Loucy (cell line): ENCODE measurements around the gene CXCR3.
"Not testable (repeated sequence)": the region's sequence is repeated elsewhere in the genome, so short reads cannot be mapped to it uniquely, and the experiment has no call there.

Source experiments
- H2AFZ ChIP-seq: fragments of 200-600 bp; sonication (generic); 2 replicates; pipeline ENCODE4 v1.6.0; 2016; ENCODE audit warnings: antibody characterized with exemption, mild to moderate bottlenecking, low read length, moderate library complexity
- H3F3A ChIP-seq: fragments of 200-600 bp; 2 replicates; pipeline ENCODE4 v1.6.0; 2016; ENCODE audit warnings: antibody characterized with exemption, low read depth, mild to moderate bottlenecking
- H3K27me3 ChIP-seq: fragments of 200-600 bp; sonication (generic); 2 replicates; pipeline ENCODE4 v1.6.1; 2014; ENCODE audit warnings: low read length, mild to moderate bottlenecking; ENCODE audit not compliant: insufficient read depth, poor library complexity, severe bottlenecking
- H3K36me3 ChIP-seq: fragments of 200-600 bp; sonication (generic); 2 replicates; pipeline ENCODE4 v1.6.1; 2016; ENCODE audit warnings: low read length; ENCODE audit not compliant: insufficient read depth
- H3K4me1 ChIP-seq: fragments of 200-600 bp; sonication (generic); 2 replicates; pipeline ENCODE4 v1.5.1; 2014; ENCODE audit warnings: low read length, mild to moderate bottlenecking; ENCODE audit not compliant: insufficient read depth, poor library complexity, severe bottlenecking
- H3K4me2 ChIP-seq: fragments of 200-600 bp; sonication (generic); 2 replicates; pipeline ENCODE4 v1.6.0; 2014; ENCODE audit warnings: antibody characterized with exemption, low read length, low read depth, mild to moderate bottlenecking; ENCODE audit not compliant: poor library complexity, severe bottlenecking
- H3K4me3 ChIP-seq: fragments of 200-600 bp; sonication (generic); 2 replicates; pipeline ENCODE4 v1.5.1; 2014; ENCODE audit warnings: low read length, mild to moderate bottlenecking, mixed read lengths; ENCODE audit not compliant: poor library complexity, severe bottlenecking
- H3K79me2 ChIP-seq: fragments of 200-600 bp; sonication (generic); 2 replicates; pipeline ENCODE4 v1.6.1; 2014; ENCODE audit warnings: low read length; ENCODE audit not compliant: insufficient read depth
- H3K9ac ChIP-seq: fragments of 200-600 bp; sonication (generic); 2 replicates; pipeline ENCODE4 v1.6.0; 2014; ENCODE audit warnings: mild to moderate bottlenecking, low read depth, low read length, moderate library complexity; ENCODE audit not compliant: poor library complexity, severe bottlenecking
- H3K9me2 ChIP-seq: fragments of 200-600 bp; sonication (generic); replicated peaks from 2 replicates; pipeline ENCODE4 v1.6.1; 2016; ENCODE audit warnings: low read depth, low read length, mixed read lengths
- H3K9me3 ChIP-seq: fragments of 200-600 bp; sonication (generic); 2 replicates; pipeline ENCODE4 v1.6.1; 2014; ENCODE audit warnings: mild to moderate bottlenecking, antibody characterized with exemption, low read length, low read depth; ENCODE audit not compliant: insufficient read depth
- H4K20me1 ChIP-seq: fragments of 200-600 bp; sonication (generic); 2 replicates; pipeline ENCODE4 v1.6.0; 2014; ENCODE audit warnings: antibody characterized with exemption, low read length, mild to moderate bottlenecking; ENCODE audit not compliant: insufficient read depth, poor library complexity, severe bottlenecking
- CTCF ChIP-seq: fragments of 200-600 bp; sonication (generic); conservative IDR thresholded peaks from 2 replicates; pipeline ENCODE4 v1.5.1; 2014; ENCODE audit warnings: mild to moderate bottlenecking, antibody characterized with exemption, low read length
- EZH2phosphoT487 ChIP-seq: fragments of 200-600 bp; IDR thresholded peaks from 2 replicates; pipeline ENCODE4 v1.6.1; 2018; ENCODE audit warnings: antibody characterized with exemption, mild to moderate bottlenecking, moderate library complexity, borderline replicate concordance

Gene CXCR3

GRCh38 chrX:71615954-71616353, 2.4 kb downstream of the CXCR3 start:
- H3K9me3 ChIP-seq, result no peaks in the 10 kb centered on the region
- no peaks in the 10 kb centered on the region for H4K20me1 ChIP-seq
- no peaks in the 10 kb centered on the region for H3K9me2 ChIP-seq
- peaks cover 45% of the 10 kb centered on the region for H3K4me1 ChIP-seq
- H3K36me3 ChIP-seq, result no peaks in the 10 kb centered on the region
- H3K4me3 ChIP-seq, result no peak overlapping the region
- H3F3A ChIP-seq, result no peaks in the 10 kb centered on the region
- no peak overlapping the region for H2AFZ ChIP-seq
- H3K9ac ChIP-seq, result no peak overlapping the region
- no peaks in the 10 kb centered on the region for H3K27me3 ChIP-seq
- TF ChIP-seq EZH2phosphoT487 (no peak), CTCF (no peak)
- H3K4me2 ChIP-seq, result no peak overlapping the region
- H3K79me2 ChIP-seq, result 0 out of 2 replicates have a peak, but pooled peaks cover 11% of the 10 kb centered on the region

- Histone ChIP-seq H3K79me2 (0 out of 2 replicates have a peak, but pooled peaks cover 11% of the 10 kb centered on the region), H3K9me2 (no peaks in the 10 kb centered on the region), H3K4me1 (peaks cover 39% of the 10 kb centered on the region), H4K20me1 (no peaks in the 10 kb centered on the region), H3K4me3 (no peak overlapping the region), H3F3A (no peaks in the 10 kb centered on the region), H3K27me3 (no peaks in the 10 kb centered on the region), H2AFZ (no peak overlapping the region), H3K4me2 (no peak overlapping the region), H3K9ac (no peak overlapping the region), H3K36me3 (no peaks in the 10 kb centered on the region), H3K9me3 (no peaks in the 10 kb centered on the region)
- no peak for TF ChIP-seq CTCF
Measured at GRCh38 chrX:71615056-71615455, 3.3 kb downstream of the CXCR3 start.

GRCh38 chrX:71612256-71612655, 6.1 kb downstream of the CXCR3 start:
- H3K9ac ChIP-seq, result no peak overlapping the region
- no peaks in the 10 kb centered on the region; the same call in 1 of the 2 replicates for H3F3A ChIP-seq
- TF ChIP-seq EZH2phosphoT487 (no peak), CTCF (no peak)
- H3K4me1 ChIP-seq, result peaks cover 33% of the 10 kb centered on the region
- no peaks in the 10 kb centered on the region for H3K36me3 ChIP-seq
- H3K4me3 ChIP-seq, result no peak overlapping the region
- H3K79me2 ChIP-seq, result 0 out of 2 replicates have a peak, but pooled peaks cover 3% of the 10 kb centered on the region
- H3K9me3 ChIP-seq, result no peaks in the 10 kb centered on the region
- H2AFZ ChIP-seq, result no peak overlapping the region
- H3K9me2 ChIP-seq, result no peaks in the 10 kb centered on the region
- no peak overlapping the region for H3K4me2 ChIP-seq
- no peaks in the 10 kb centered on the region for H4K20me1 ChIP-seq
- no peaks in the 10 kb centered on the region for H3K27me3 ChIP-seq

- H2AFZ ChIP-seq, H4K20me1 ChIP-seq, H3K9ac ChIP-seq, H3K36me3 ChIP-seq, H3K4me3 ChIP-seq, H3K4me2 ChIP-seq, H3K79me2 ChIP-seq, H3F3A ChIP-seq, H3K9me2 ChIP-seq, H3K9me3 ChIP-seq, H3K27me3 ChIP-seq: not testable (repeated sequence)
- H3K4me1 ChIP-seq, result peaks cover 35% of the 10 kb centered on the region
Measured at GRCh38 chrX:71611736-71612135, 6.6 kb downstream of the CXCR3 start.
